Measurements from ENCODE around the gene TASP1.

GRCh38 chr20:13632431-13632830 lies 6.3 kb downstream of the TASP1 start:
- TF ChIP-seq CTCF (IDR thresholded peaks at IDR 0.05) (no peak), POLR2A (IDR thresholded peaks at IDR 0.05) (no peak), POLR2AphosphoS5 (IDR thresholded peaks at IDR 0.05) (no peak), EP300 (IDR thresholded peaks at IDR 0.05) (no peak)
